ENCODE results near the gene RXRG.

Gene RXRG

DNA sequence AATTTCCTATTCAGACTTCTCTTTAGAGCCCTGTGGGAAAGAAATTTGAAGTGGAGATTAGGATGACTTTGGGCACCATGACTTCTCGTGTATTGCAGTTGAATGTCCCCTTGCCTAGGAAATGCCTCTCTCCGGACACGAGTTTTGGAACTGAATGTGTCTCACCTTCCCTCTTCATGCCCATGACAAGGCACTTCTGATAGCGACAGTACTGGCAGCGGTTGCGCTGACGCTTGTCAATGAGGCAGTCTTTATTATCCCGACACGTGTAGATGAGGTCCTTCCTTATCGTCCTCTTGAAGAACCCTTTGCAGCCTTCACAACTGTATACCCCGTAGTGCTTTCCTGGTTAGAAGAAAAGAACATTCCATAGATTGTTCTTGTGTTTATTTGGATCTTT, 28.1 kb downstream of the RXRG start:
- no peak overlapping the region for H3K4me2 ChIP-seq (ENCODE audit: low read length)
- no peaks in the 10 kb centered on the region for H3F3A ChIP-seq (ENCODE audit: control insufficient read depth, insufficient read depth)
- H3K9me3 ChIP-seq (ENCODE audit: control insufficient read depth, insufficient read depth, low read length): no peaks in the 10 kb centered on the region
- no peak overlapping the region for H3K27ac ChIP-seq (ENCODE audit: low read depth, low read length)
- H4K20me1 ChIP-seq (ENCODE audit: control insufficient read depth, insufficient read depth, low read depth, low read length): no peaks in the 10 kb centered on the region
- no peaks in the 10 kb centered on the region for H3K79me2 ChIP-seq (ENCODE audit: control insufficient read depth, low read length)
- H3K9me2 ChIP-seq (replicated peaks; ENCODE audit: control insufficient read depth, low read length): no peaks in the 10 kb centered on the region
- no peaks in the 10 kb centered on the region for H3K4me1 ChIP-seq (ENCODE audit: control insufficient read depth, low read length)
- H3K27me3 ChIP-seq (ENCODE audit: control insufficient read depth, low read length): peaks cover 55% of the 10 kb centered on the region
- H3K36me3 ChIP-seq (ENCODE audit: control insufficient read depth, low read length): no peaks in the 10 kb centered on the region
- no peak overlapping the region for H3K4me3 ChIP-seq (ENCODE audit: low read length)
- no peak for TF ChIP-seq EZH2phosphoT487 (IDR thresholded peaks at IDR 0.05; ENCODE audit: borderline replicate concordance, low read length)
- TF ChIP-seq, protein P1, sequence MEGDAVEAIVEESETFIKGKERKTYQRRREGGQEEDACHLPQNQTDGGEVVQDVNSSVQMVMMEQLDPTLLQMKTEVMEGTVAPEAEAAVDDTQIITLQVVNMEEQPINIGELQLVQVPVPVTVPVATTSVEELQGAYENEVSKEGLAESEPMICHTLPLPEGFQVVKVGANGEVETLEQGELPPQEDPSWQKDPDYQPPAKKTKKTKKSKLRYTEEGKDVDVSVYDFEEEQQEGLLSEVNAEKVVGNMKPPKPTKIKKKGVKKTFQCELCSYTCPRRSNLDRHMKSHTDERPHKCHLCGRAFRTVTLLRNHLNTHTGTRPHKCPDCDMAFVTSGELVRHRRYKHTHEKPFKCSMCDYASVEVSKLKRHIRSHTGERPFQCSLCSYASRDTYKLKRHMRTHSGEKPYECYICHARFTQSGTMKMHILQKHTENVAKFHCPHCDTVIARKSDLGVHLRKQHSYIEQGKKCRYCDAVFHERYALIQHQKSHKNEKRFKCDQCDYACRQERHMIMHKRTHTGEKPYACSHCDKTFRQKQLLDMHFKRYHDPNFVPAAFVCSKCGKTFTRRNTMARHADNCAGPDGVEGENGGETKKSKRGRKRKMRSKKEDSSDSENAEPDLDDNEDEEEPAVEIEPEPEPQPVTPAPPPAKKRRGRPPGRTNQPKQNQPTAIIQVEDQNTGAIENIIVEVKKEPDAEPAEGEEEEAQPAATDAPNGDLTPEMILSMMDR (IDR thresholded peaks at IDR 0.05; ENCODE audit: low read depth, low read length, poor library complexity, severe bottlenecking): no peak

DNA sequence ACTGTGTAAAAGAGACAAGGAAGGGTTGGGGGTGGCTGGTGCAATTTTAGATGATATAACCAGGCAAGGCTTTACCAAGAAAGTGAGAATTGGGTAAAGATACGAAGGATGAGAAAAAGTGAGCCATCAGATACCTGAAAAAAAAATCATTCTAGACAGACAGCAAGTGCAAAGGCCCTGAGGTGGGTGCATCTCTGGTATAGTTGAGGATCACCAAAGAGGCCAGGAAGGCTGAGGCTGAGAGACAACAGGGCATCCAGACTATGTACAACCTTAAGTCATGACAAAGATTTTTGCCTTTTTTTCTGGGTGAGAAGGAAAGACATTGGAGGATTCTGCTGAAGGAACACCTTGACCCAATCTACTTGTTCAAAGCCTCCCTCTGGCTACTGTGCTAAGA, 29.9 kb downstream of the RXRG start:
- no peaks in the 10 kb centered on the region for H3K36me3 ChIP-seq (ENCODE audit: control insufficient read depth, low read length)
- TF ChIP-seq EZH2phosphoT487 (IDR thresholded peaks at IDR 0.05; ENCODE audit: borderline replicate concordance, low read length): no peak
- TF ChIP-seq, protein P1 (IDR thresholded peaks at IDR 0.05; ENCODE audit: low read depth, low read length, poor library complexity, severe bottlenecking): no peak
- no peaks in the 10 kb centered on the region for H3K9me2 ChIP-seq (replicated peaks; ENCODE audit: control insufficient read depth, low read length)
- no peaks in the 10 kb centered on the region for H4K20me1 ChIP-seq (ENCODE audit: control insufficient read depth, insufficient read depth, low read depth, low read length)
- peaks cover 67% of the 10 kb centered on the region for H3K27me3 ChIP-seq (ENCODE audit: control insufficient read depth, low read length)
- H3F3A ChIP-seq (ENCODE audit: control insufficient read depth, insufficient read depth): no peaks in the 10 kb centered on the region
- H3K4me1 ChIP-seq (ENCODE audit: control insufficient read depth, low read length): no peaks in the 10 kb centered on the region
- H3K79me2 ChIP-seq (ENCODE audit: control insufficient read depth, low read length): no peaks in the 10 kb centered on the region
- H3K4me3 ChIP-seq (ENCODE audit: low read length): no peak overlapping the region
- H3K4me2 ChIP-seq (ENCODE audit: low read length): no peak overlapping the region
- H3K9me3 ChIP-seq (ENCODE audit: control insufficient read depth, insufficient read depth, low read length): no peaks in the 10 kb centered on the region
- H3K27ac ChIP-seq (ENCODE audit: low read depth, low read length): no peak overlapping the region

DNA sequence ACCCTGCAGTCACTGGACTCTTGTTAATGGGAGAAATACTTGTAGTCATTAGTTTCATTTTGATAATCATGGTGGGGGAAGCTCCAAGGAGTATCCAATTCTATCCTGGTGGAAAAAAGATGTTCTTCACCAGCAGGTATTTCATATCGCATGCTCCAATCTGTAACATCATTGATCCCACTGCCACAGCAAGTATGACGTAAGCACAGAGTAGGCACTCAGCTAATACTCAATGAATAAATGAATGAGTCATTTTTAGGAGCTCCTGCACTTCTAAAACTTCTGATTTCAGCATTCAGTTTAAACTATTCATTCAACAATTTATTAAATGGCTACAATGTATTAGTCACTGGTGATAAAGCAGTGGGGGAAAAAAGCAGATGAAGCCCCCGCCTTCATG, 30.3 kb downstream of the RXRG start:
- no peak overlapping the region for H3K27ac ChIP-seq (ENCODE audit: low read depth, low read length)
- H3K4me3 ChIP-seq (ENCODE audit: low read length): no peak overlapping the region
- peaks cover 70% of the 10 kb centered on the region for H3K27me3 ChIP-seq (ENCODE audit: control insufficient read depth, low read length)
- no peaks in the 10 kb centered on the region for H3F3A ChIP-seq (ENCODE audit: control insufficient read depth, insufficient read depth)
- H3K9me3 ChIP-seq (ENCODE audit: control insufficient read depth, insufficient read depth, low read length): no peaks in the 10 kb centered on the region
- no peaks in the 10 kb centered on the region for H3K36me3 ChIP-seq (ENCODE audit: control insufficient read depth, low read length)
- H4K20me1 ChIP-seq (ENCODE audit: control insufficient read depth, insufficient read depth, low read depth, low read length): no peaks in the 10 kb centered on the region
- H3K79me2 ChIP-seq (ENCODE audit: control insufficient read depth, low read length): no peaks in the 10 kb centered on the region
- TF ChIP-seq, protein P1 (IDR thresholded peaks at IDR 0.05; ENCODE audit: low read depth, low read length, poor library complexity, severe bottlenecking): no peak
- no peak for TF ChIP-seq EZH2phosphoT487 (IDR thresholded peaks at IDR 0.05; ENCODE audit: borderline replicate concordance, low read length)
- H3K4me2 ChIP-seq (ENCODE audit: low read length): no peak overlapping the region
- no peaks in the 10 kb centered on the region for H3K4me1 ChIP-seq (ENCODE audit: control insufficient read depth, low read length)
- no peaks in the 10 kb centered on the region for H3K9me2 ChIP-seq (replicated peaks; ENCODE audit: control insufficient read depth, low read length)

DNA sequence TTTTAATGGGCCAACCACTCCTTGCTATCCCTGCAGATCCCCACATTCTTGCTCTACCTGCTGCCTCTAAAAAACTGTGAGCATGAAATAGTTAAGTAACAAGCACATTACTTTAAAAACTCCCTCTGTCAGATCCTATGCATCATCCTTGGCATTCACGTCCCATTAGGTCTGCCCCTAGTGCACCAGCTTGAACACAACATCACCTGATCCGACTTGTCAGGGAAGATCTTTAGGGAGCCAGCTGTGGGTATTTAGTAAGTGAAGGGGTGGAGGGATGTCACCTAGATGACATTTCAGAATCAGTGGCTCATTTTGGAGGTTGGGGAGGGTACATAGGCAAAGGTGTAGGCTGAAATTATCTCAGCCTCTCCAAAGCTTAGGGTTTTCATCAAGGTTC, 33.5 kb downstream of the RXRG start:
- Histone ChIP-seq H3F3A (ENCODE audit: control insufficient read depth, insufficient read depth) (no peaks in the 10 kb centered on the region), H4K20me1 (ENCODE audit: control insufficient read depth, insufficient read depth, low read depth, low read length) (0 out of 2 replicates have a peak, but pooled peaks cover 4% of the 10 kb centered on the region), H3K4me1 (ENCODE audit: control insufficient read depth, low read length) (no peaks in the 10 kb centered on the region), H3K4me2 (ENCODE audit: low read length) (no peak overlapping the region), H3K9me2 (replicated peaks; ENCODE audit: control insufficient read depth, low read length) (no peaks in the 10 kb centered on the region), H3K27me3 (ENCODE audit: control insufficient read depth, low read length) (peaks cover 81% of the 10 kb centered on the region), H3K4me3 (ENCODE audit: low read length) (no peak overlapping the region), H3K27ac (ENCODE audit: low read depth, low read length) (no peak overlapping the region), H3K79me2 (ENCODE audit: control insufficient read depth, low read length) (no peaks in the 10 kb centered on the region), H3K9me3 (ENCODE audit: control insufficient read depth, insufficient read depth, low read length) (no peaks in the 10 kb centered on the region), H3K36me3 (ENCODE audit: control insufficient read depth, low read length) (no peaks in the 10 kb centered on the region)
- TF ChIP-seq EZH2phosphoT487 (IDR thresholded peaks at IDR 0.05; ENCODE audit: borderline replicate concordance, low read length): no peak
- TF ChIP-seq, protein P1 (IDR thresholded peaks at IDR 0.05; ENCODE audit: low read depth, low read length, poor library complexity, severe bottlenecking): no peak
